Endothelial cell (in vitro differentiated cells): ENCODE measurements around the gene DDX20. TPM values are rescaled to one million over a fixed set of nuclear protein-coding genes. Genes with fewer than 3 reads are reported as not detected.

Experiments used
- DNase-seq: peaks from one replicate; pipeline ENCODE4 v3.0.0; 2021; ENCODE audit warnings: low spot score
- H3K27ac Mint-ChIP-seq: one replicate; pipeline ENCODE4 v1.8.0; 2021; ENCODE audit warnings: mixed read lengths, inconsistent platforms; ENCODE audit not compliant: unreplicated experiment
- H3K27me3 Mint-ChIP-seq: one replicate; pipeline ENCODE4 v1.8.0; 2021; ENCODE audit warnings: mild to moderate bottlenecking, moderate library complexity, mixed read lengths, inconsistent platforms; ENCODE audit not compliant: unreplicated experiment
- H3K36me3 Mint-ChIP-seq: one replicate; pipeline ENCODE4 v1.8.0; 2021; ENCODE audit warnings: mild to moderate bottlenecking, low read depth, mixed read lengths, inconsistent platforms; ENCODE audit not compliant: unreplicated experiment
- H3K4me1 Mint-ChIP-seq: one replicate; pipeline ENCODE4 v1.8.0; 2021; ENCODE audit warnings: mild to moderate bottlenecking, mixed read lengths, inconsistent platforms; ENCODE audit not compliant: unreplicated experiment
- H3K4me3 Mint-ChIP-seq: one replicate; pipeline ENCODE4 v1.8.0; 2021; ENCODE audit warnings: mild to moderate bottlenecking, mixed read lengths, inconsistent platforms; ENCODE audit not compliant: unreplicated experiment
- H3K9me3 Mint-ChIP-seq: one replicate; pipeline ENCODE4 v1.8.0; 2021; ENCODE audit warnings: mixed read lengths, inconsistent platforms; ENCODE audit not compliant: unreplicated experiment
- CTCF ChIP-seq: fragments of 200-600 bp; sonication (generic); IDR thresholded peaks from one replicate; pipeline ENCODE4 v1.5.0; 2021; ENCODE audit warnings: antibody characterized with exemption; ENCODE audit not compliant: unreplicated experiment
- total RNA-seq: library from RNA; stranded (reverse); fragmentation: NEBNext Ultra II Directional; extraction: Animal tissue kit (Norgen Biotek cat#: 25700); gene quantifications from one replicate; pipeline ENCODE4 v1.2.1, GENCODE V29; 2021; ENCODE audit not compliant: unreplicated experiment

The DDX20 gene
- total RNA-seq, 1 donor from 2014 or later, result 18.8 TPM

- Mint-ChIP-seq H3K27me3 (peaks cover 6% of the 10 kb centered on the region), H3K36me3 (no peaks in the 10 kb centered on the region), H3K4me3 (no peak overlapping the region), H3K4me1 (no peaks in the 10 kb centered on the region), H3K27ac (no peak overlapping the region), H3K9me3 (no peaks in the 10 kb centered on the region)
- no peak for TF ChIP-seq CTCF
- no peak for DNase-seq
Observed at GRCh38 chr1:111776861-111777260, 21.2 kb downstream of the DDX20 start.

- DNase-seq, result no peak
- Mint-ChIP-seq H3K4me3 (no peak overlapping the region), H3K27ac (no peak overlapping the region), H3K9me3 (no peaks in the 10 kb centered on the region), H3K36me3 (no peaks in the 10 kb centered on the region), H3K4me1 (no peaks in the 10 kb centered on the region), H3K27me3 (peaks cover 6% of the 10 kb centered on the region)
- no peak for TF ChIP-seq CTCF
Observed at GRCh38 chr1:111777301-111777700, 21.6 kb downstream of the DDX20 start.

GRCh38 chr1:111778066-111778465, 22.4 kb downstream of the DDX20 start:
- DNase-seq, result no peak
- no peaks in the 10 kb centered on the region for H3K9me3 Mint-ChIP-seq
- no peaks in the 10 kb centered on the region for H3K36me3 Mint-ChIP-seq
- no peaks in the 10 kb centered on the region for H3K4me1 Mint-ChIP-seq
- TF ChIP-seq CTCF, result no peak
- H3K27me3 Mint-ChIP-seq, result peaks cover 6% of the 10 kb centered on the region
- no peak overlapping the region for H3K4me3 Mint-ChIP-seq
- H3K27ac Mint-ChIP-seq, result no peak overlapping the region

- no peak for TF ChIP-seq CTCF
- no peak for DNase-seq
- Mint-ChIP-seq H3K27me3 (peaks cover 6% of the 10 kb centered on the region), H3K27ac (no peak overlapping the region), H3K9me3 (no peaks in the 10 kb centered on the region), H3K4me3 (no peak overlapping the region), H3K4me1 (no peaks in the 10 kb centered on the region), H3K36me3 (no peaks in the 10 kb centered on the region)
Observed at GRCh38 chr1:111778541-111779051, 22.9 kb downstream of the DDX20 start.

- H3K27ac Mint-ChIP-seq, result no peak overlapping the region
- no peaks in the 10 kb centered on the region for H3K36me3 Mint-ChIP-seq
- H3K9me3 Mint-ChIP-seq, result no peaks in the 10 kb centered on the region
- no peak for DNase-seq
- H3K4me1 Mint-ChIP-seq, result no peaks in the 10 kb centered on the region
- no peak for TF ChIP-seq CTCF
- peaks cover 6% of the 10 kb centered on the region for H3K27me3 Mint-ChIP-seq
- H3K4me3 Mint-ChIP-seq, result no peak overlapping the region
Observed at GRCh38 chr1:111779546-111779945, 23.8 kb downstream of the DDX20 start.
